ENCODE results near the gene CCDC187. TPM values are rescaled to one million over a fixed set of nuclear protein-coding genes. Genes with fewer than 3 reads are reported as not detected.

The CCDC187 gene
- total RNA-seq, 1 donor: under 0.01 TPM

- no peak overlapping the region for H3K4me3 ChIP-seq (ENCODE audit: low read depth, low read length)
- TF ChIP-seq, protein P1, sequence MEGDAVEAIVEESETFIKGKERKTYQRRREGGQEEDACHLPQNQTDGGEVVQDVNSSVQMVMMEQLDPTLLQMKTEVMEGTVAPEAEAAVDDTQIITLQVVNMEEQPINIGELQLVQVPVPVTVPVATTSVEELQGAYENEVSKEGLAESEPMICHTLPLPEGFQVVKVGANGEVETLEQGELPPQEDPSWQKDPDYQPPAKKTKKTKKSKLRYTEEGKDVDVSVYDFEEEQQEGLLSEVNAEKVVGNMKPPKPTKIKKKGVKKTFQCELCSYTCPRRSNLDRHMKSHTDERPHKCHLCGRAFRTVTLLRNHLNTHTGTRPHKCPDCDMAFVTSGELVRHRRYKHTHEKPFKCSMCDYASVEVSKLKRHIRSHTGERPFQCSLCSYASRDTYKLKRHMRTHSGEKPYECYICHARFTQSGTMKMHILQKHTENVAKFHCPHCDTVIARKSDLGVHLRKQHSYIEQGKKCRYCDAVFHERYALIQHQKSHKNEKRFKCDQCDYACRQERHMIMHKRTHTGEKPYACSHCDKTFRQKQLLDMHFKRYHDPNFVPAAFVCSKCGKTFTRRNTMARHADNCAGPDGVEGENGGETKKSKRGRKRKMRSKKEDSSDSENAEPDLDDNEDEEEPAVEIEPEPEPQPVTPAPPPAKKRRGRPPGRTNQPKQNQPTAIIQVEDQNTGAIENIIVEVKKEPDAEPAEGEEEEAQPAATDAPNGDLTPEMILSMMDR (IDR thresholded peaks at IDR 0.05; ENCODE audit: insufficient read depth, low read depth, low read length): no peak
- DNase-seq (ENCODE audit: low read depth): no peak
Observed at GRCh38 chr9:136303066-136303824, 649 bp downstream of the CCDC187 start.

DNA sequence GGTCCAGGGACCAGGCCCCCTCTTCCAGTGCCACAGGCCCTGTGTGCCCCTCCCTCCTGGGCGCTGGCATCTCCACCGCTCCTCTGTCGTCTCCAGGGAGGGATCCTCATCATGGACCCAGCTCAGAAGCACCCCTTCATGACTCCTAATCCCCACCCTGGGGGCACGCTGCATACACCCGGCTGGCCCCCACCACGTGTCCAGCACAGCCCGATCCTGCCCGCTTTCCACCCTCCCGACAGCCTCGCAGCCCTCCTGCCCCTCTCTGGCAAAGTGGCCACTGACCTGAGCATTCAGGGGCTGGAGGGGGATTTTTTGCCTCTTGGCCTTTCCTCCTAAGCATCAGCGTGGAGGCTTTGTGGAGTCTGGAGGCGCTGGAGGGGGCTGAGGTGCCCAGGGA is 1.4 kb downstream of the CCDC187 start:
- TF ChIP-seq, protein P1 (IDR thresholded peaks at IDR 0.05; ENCODE audit: insufficient read depth, low read depth, low read length): no peak
- no peak overlapping the region for H3K4me3 ChIP-seq (ENCODE audit: low read depth, low read length)
- DNase-seq (ENCODE audit: low read depth): no peak

DNA sequence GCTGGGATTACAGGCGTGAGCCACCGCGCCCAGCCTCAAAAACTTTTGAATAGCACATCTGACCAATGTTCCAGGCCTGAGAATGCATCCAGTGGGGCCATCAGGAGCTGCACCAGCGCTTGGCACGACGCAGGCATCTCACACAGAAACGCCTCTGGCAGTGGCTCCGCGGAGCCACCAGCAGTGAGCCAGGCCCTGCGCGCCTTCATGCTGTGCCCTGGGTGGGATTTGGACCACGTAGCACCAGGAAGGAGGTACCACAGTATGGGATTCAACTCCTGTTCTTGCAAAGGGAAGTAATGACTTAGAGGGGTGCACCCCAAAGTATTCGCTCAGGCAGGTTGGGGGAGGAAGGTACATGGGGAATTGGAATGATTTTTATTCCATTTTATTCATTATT is 3.0 kb downstream of the CCDC187 start:
- no peak for DNase-seq (ENCODE audit: low read depth)
- no peak overlapping the region for H3K4me3 ChIP-seq (ENCODE audit: low read depth, low read length)
- TF ChIP-seq, protein P1 (IDR thresholded peaks at IDR 0.05; ENCODE audit: insufficient read depth, low read depth, low read length): no peak

DNA sequence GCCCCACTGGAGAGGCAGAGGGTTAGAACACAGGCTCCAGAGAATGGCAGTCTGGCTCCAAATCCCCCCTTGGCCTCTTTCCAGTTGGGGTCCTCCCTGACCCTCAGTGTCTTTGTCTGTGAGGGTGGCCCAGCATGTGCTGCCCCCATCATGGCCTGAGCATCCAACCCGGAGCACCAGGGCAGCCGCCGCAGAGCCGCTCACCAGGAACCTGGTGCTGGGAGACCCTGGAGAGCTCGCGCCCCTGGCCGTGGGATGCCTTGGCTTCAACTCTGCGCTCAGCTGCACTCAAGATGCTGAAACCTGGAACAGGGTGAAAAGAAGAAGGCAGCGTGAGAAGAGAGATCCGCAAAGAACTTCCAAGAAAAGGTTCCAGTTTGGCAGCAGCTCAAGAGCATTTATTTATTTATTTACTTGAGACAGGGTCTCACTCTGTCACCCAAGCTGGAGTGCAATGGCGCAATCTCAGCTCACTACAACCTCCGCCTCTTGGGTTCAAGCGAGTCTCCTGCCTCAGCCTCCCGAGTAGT is 3.8 kb downstream of the CCDC187 start:
- DNase-seq (ENCODE audit: low read depth): no peak
- H3K4me3 ChIP-seq (ENCODE audit: low read depth, low read length): no peak overlapping the region
- TF ChIP-seq, protein P1 (IDR thresholded peaks at IDR 0.05; ENCODE audit: insufficient read depth, low read depth, low read length): no peak

DNA sequence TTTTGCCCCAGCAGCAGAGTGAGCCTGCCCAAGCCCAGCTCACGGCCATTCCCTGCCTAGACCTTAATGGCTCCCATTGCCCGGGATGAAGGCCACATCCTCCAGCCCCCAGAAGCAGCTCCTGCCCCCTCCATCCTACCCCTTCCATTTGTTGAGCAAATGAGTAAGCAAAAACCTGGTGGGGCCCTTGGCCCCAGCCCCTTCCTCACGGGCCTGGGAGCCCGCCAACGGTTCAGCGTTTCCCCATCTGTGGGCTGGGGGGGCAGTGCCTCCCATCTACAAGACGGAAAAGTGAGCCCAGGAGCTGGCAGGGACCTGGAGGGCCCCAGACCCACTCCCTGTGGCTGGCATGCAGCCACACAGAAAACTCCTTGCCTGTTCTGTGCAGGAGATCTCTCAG is 4.4 kb downstream of the CCDC187 start:
- no peak overlapping the region for H3K4me3 ChIP-seq (ENCODE audit: low read depth, low read length)
- TF ChIP-seq, protein P1 (IDR thresholded peaks at IDR 0.05; ENCODE audit: insufficient read depth, low read depth, low read length): no peak
- no peak for DNase-seq (ENCODE audit: low read depth)

DNA sequence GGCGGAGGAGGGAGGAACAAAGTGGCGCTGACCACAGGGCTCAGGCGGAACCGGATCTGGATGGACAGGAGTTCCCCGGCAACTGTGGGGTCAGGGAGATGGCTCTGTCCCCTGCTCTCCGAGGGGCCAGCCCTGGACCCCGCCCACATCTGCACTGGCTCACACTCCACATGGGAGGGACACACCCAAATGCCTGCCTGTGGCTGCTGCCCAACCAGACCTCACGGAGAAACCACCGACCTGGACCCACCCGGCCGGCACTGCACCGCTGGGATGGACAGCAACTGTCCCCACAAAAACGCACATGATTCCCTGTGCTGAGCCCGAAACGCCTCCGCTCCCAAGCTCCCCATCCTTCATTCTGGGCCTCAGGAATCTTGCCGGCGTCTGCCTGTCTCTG is 4.8 kb downstream of the CCDC187 start:
- H3K4me3 ChIP-seq (ENCODE audit: low read depth, low read length): no peak overlapping the region
- DNase-seq (ENCODE audit: low read depth): no peak
- TF ChIP-seq, protein P1 (IDR thresholded peaks at IDR 0.05; ENCODE audit: insufficient read depth, low read depth, low read length): no peak

Measured in fibroblast of villous mesenchyme (primary cell).